HFFc6 (cell line): Measurements from ENCODE around the gene KRT8. TPM values are rescaled to one million over a fixed set of nuclear protein-coding genes. Genes with fewer than 3 reads are reported as not detected.

Experiments
- DNase-seq: peaks from one replicate; pipeline ENCODE4 v3.0.0-alpha.2; 2018
- H3K27ac Mint-ChIP-seq: 2 replicates; pipeline ENCODE4 v1.8.0; 2020; ENCODE audit warnings: mild to moderate bottlenecking, mixed read lengths
- H3K27me3 Mint-ChIP-seq: 2 replicates; pipeline ENCODE4 v1.8.0; 2021; ENCODE audit warnings: mild to moderate bottlenecking, moderate library complexity, mixed read lengths; ENCODE audit not compliant: insufficient read depth
- H3K36me3 Mint-ChIP-seq: 2 replicates; pipeline ENCODE4 v1.8.0; 2021; ENCODE audit warnings: low read depth, mixed read lengths
- H3K4me1 Mint-ChIP-seq: 2 replicates; pipeline ENCODE4 v1.8.0; 2020; ENCODE audit warnings: low read depth, mixed read lengths
- H3K4me3 Mint-ChIP-seq: 2 replicates; pipeline ENCODE4 v1.8.0; 2020; ENCODE audit warnings: mild to moderate bottlenecking, moderate library complexity, mixed read lengths
- H3K9me3 Mint-ChIP-seq: 2 replicates; pipeline ENCODE4 v1.8.0; 2020; ENCODE audit warnings: mild to moderate bottlenecking, mixed read lengths
- CTCF ChIP-seq: fragments of 200-600 bp; sonication (generic); IDR thresholded peaks from 2 replicates; pipeline ENCODE4 v1.5.0; 2021; ENCODE audit warnings: antibody characterized with exemption, mild to moderate bottlenecking
- total RNA-seq, 6 experiments: library from RNA; stranded (reverse); fragmentation: NEBNext Ultra II Directional; extraction: Animal tissue kit (Norgen Biotek cat#: 25700); gene quantifications; 2 replicates in 1 of 6; 3 replicates in 5 of 6; pipeline ENCODE4 v1.2.3, GENCODE V29; 2021

KRT8 gene
- total RNA-seq, 6 experiments from 2014 or later, result 41.4 to 50.4 (median 44.8) TPM

GRCh38 chr12:52951126-52951525 is 46.2 kb upstream of the KRT8 start:
- DNase-seq, result no peak
- H3K4me1 Mint-ChIP-seq, result peaks cover 59% of the 10 kb centered on the region
- H3K36me3 Mint-ChIP-seq, result peaks cover 34% of the 10 kb centered on the region
- no peaks in the 10 kb centered on the region for H3K9me3 Mint-ChIP-seq
- peak overlapping the region; percentile 84 for H3K27ac Mint-ChIP-seq
- TF ChIP-seq CTCF, result no peak
- peaks cover 2% of the 10 kb centered on the region; the same call in 1 of the 2 replicates for H3K27me3 Mint-ChIP-seq
- peak overlapping the region; percentile 93 for H3K4me3 Mint-ChIP-seq

- Mint-ChIP-seq H3K9me3 (no peaks in the 10 kb centered on the region), H3K27me3 (peaks cover 2% of the 10 kb centered on the region; the same call in 1 of the 2 replicates), H3K27ac (peak overlapping the region; percentile 84), H3K4me3 (peak overlapping the region; percentile 93), H3K4me1 (peaks cover 65% of the 10 kb centered on the region), H3K36me3 (peaks cover 34% of the 10 kb centered on the region)
- no peak for DNase-seq
- TF ChIP-seq CTCF, result no peak
These were observed 45.7 kb upstream of the KRT8 start for GRCh38 chr12:52950553-52950952.

- Mint-ChIP-seq H3K9me3 (no peaks in the 10 kb centered on the region), H3K27me3 (peaks cover 2% of the 10 kb centered on the region; the same call in 1 of the 2 replicates), H3K27ac (peak overlapping the region; percentile 84), H3K4me1 (peaks cover 74% of the 10 kb centered on the region), H3K4me3 (peak overlapping the region; percentile 93), H3K36me3 (peaks cover 34% of the 10 kb centered on the region)
- TF ChIP-seq CTCF, result no peak
- DNase-seq, result peak; percentile 90
These were observed 44.8 kb upstream of the KRT8 start for GRCh38 chr12:52949413-52950331.

- Mint-ChIP-seq H3K4me1 (peaks cover 87% of the 10 kb centered on the region), H3K27me3 (peaks cover 2% of the 10 kb centered on the region), H3K36me3 (peaks cover 40% of the 10 kb centered on the region), H3K27ac (peak overlapping the region; percentile 97), H3K9me3 (no peaks in the 10 kb centered on the region), H3K4me3 (peak overlapping the region; percentile 93)
- no peak for TF ChIP-seq CTCF
- no peak for DNase-seq
These were observed 43.0 kb upstream of the KRT8 start for GRCh38 chr12:52947738-52948423.

- no peak for DNase-seq
- no peak for TF ChIP-seq CTCF
- peaks cover 2% of the 10 kb centered on the region for H3K27me3 Mint-ChIP-seq
- H3K27ac Mint-ChIP-seq, result peak overlapping the region; percentile 97
- peaks cover 90% of the 10 kb centered on the region for H3K4me1 Mint-ChIP-seq
- H3K36me3 Mint-ChIP-seq, result peaks cover 42% of the 10 kb centered on the region
- H3K4me3 Mint-ChIP-seq, result peak overlapping the region; percentile 93
- no peaks in the 10 kb centered on the region for H3K9me3 Mint-ChIP-seq
These were observed 42.1 kb upstream of the KRT8 start for GRCh38 chr12:52946797-52947547.
